Middle frontal gyrus (tissue), 1 donor: ENCODE data around the gene TIMM44.

Experiments
- DNase-seq: peaks from one replicate; pipeline ENCODE4 v3.0.0-alpha.2; 2015; ENCODE audit warnings: low spot score; ENCODE audit errors: extremely low spot score

The TIMM44 gene

GRCh38 chr19:7877249-7877836, 66.1 kb downstream of the TIMM44 start:
- no peak for DNase-seq
